ENCODE measurements around the gene FAM210A.

FAM210A gene

DNA sequence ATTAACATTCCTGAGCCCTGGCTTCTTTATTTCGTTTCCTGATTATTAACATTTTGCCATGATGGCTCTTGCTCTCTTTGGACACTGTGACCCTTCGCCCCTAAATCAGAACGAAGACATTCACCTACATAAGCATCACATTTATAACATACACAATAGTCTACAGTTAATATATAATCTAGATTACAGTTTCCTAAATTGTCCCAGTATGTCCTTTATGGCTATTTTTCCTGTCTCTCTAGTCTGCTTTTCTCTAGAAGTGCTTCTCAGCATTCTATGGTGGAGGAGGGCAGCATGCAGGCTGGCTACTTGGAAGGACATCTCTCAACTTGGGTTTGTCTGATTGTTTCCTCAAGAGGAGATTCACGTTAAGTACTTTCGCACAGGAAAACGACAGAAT is 49.9 kb downstream of the FAM210A start:
- Histone ChIP-seq H3K9me3 (replicated peaks; ENCODE audit: insufficient read depth, low read length) (no peaks in the 10 kb centered on the region), H3K4me2 (ENCODE audit: low read depth, low read length) (no peak overlapping the region), H3K9ac (ENCODE audit: low read length) (no peak overlapping the region), H3K9me2 (replicated peaks; ENCODE audit: insufficient read depth, low read length) (no peaks in the 10 kb centered on the region), H3K4me3 (ENCODE audit: low read length) (no peak overlapping the region), H3F3A (ENCODE audit: insufficient read depth, low read length) (no peaks in the 10 kb centered on the region), H3K4me1 (ENCODE audit: low read length) (no peaks in the 10 kb centered on the region), H3K36me3 (replicated peaks; ENCODE audit: insufficient read depth, low read length) (no peaks in the 10 kb centered on the region; the same call in 1 of the 2 replicates), H2AFZ (ENCODE audit: low read length) (no peak overlapping the region), H4K20me1 (ENCODE audit: insufficient read depth, low read length) (peaks cover 5% of the 10 kb centered on the region; the same call in 1 of the 2 replicates), H3K27me3 (replicated peaks; ENCODE audit: insufficient read depth, low read length) (no peaks in the 10 kb centered on the region), H3K27ac (ENCODE audit: low read length) (no peak overlapping the region), H3K79me2 (ENCODE audit: low read length) (peaks cover 31% of the 10 kb centered on the region)
- TF ChIP-seq EZH2phosphoT487 (IDR thresholded peaks at IDR 0.05; ENCODE audit: low read length) (no peak), EZH2 (optimal IDR thresholded peaks at IDR 0.05; ENCODE audit: low read depth, low read length) (no peak)
- TF ChIP-seq, protein P1, sequence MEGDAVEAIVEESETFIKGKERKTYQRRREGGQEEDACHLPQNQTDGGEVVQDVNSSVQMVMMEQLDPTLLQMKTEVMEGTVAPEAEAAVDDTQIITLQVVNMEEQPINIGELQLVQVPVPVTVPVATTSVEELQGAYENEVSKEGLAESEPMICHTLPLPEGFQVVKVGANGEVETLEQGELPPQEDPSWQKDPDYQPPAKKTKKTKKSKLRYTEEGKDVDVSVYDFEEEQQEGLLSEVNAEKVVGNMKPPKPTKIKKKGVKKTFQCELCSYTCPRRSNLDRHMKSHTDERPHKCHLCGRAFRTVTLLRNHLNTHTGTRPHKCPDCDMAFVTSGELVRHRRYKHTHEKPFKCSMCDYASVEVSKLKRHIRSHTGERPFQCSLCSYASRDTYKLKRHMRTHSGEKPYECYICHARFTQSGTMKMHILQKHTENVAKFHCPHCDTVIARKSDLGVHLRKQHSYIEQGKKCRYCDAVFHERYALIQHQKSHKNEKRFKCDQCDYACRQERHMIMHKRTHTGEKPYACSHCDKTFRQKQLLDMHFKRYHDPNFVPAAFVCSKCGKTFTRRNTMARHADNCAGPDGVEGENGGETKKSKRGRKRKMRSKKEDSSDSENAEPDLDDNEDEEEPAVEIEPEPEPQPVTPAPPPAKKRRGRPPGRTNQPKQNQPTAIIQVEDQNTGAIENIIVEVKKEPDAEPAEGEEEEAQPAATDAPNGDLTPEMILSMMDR (IDR thresholded peaks at IDR 0.05; ENCODE audit: low read length) = no peak
- no peak for DNase-seq

DNA sequence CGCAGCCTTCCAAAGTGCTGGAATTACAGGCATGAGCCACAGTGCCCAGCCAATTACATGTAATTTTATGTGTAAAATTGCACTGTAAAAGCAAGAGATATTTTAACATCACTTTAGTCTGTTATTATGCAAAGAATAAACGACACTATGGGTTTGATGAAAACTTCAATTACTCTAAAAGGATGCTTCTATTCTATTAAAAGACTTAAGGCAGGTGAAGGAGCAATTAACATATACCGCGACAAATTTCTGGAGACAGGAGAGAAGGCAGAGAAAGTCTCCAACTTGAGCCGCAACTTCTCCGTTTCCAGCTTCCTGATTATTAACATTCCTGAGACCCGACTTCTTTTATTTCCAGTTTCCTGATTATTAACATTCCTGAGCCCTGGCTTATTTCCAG is 53.7 kb downstream of the FAM210A start:
- DNase-seq = peak; percentile 21
- Histone ChIP-seq H3K9ac (ENCODE audit: low read length) (no peak overlapping the region), H3K9me2 (replicated peaks; ENCODE audit: insufficient read depth, low read length) (no peaks in the 10 kb centered on the region)

DNA sequence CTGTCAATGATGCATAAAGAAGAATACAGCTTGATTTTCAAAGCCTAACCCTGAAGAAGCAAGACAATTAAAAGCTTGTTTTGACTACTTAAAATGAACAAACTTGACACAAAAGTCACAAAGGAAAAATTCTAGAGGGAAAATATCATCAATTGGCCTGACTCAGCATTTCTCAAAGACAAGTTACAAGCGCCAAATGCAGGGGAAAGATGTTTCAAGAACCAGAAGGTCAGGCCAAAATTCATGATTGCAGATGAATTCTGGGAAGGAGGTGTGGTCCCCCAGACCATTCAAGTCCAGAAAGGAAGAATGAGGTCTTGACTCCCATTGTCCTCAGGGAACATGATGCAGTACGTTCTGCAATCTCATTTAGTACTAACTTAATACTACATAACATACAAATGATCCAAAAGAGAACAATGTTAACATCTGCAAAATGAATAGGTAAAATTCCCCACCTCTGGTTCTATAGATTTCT is 64.5 kb downstream of the FAM210A start:
- no peaks in the 10 kb centered on the region for H3K4me1 ChIP-seq (ENCODE audit: low read length)
- no peaks in the 10 kb centered on the region for H3K9me2 ChIP-seq (replicated peaks; ENCODE audit: insufficient read depth, low read length)
- H3K27ac ChIP-seq (ENCODE audit: low read length) = no peak overlapping the region
- TF ChIP-seq, protein P1 (IDR thresholded peaks at IDR 0.05; ENCODE audit: low read length) = no peak
- TF ChIP-seq EZH2 (optimal IDR thresholded peaks at IDR 0.05; ENCODE audit: low read depth, low read length) (no peak), EZH2phosphoT487 (IDR thresholded peaks at IDR 0.05; ENCODE audit: low read length) (no peak)
- no peaks in the 10 kb centered on the region for H4K20me1 ChIP-seq (ENCODE audit: insufficient read depth, low read length)
- H2AFZ ChIP-seq (ENCODE audit: low read length) = no peak overlapping the region
- no peak overlapping the region for H3K4me3 ChIP-seq (ENCODE audit: low read length)
- no peaks in the 10 kb centered on the region for H3K9me3 ChIP-seq (replicated peaks; ENCODE audit: insufficient read depth, low read length)
- H3K36me3 ChIP-seq (replicated peaks; ENCODE audit: insufficient read depth, low read length) = peaks cover 5% of the 10 kb centered on the region; the same call in 1 of the 2 replicates
- H3K9ac ChIP-seq (ENCODE audit: low read length) = no peak overlapping the region
- no peaks in the 10 kb centered on the region for H3F3A ChIP-seq (ENCODE audit: insufficient read depth, low read length)
- DNase-seq = no peak
- no peaks in the 10 kb centered on the region for H3K27me3 ChIP-seq (replicated peaks; ENCODE audit: insufficient read depth, low read length)
- H3K4me2 ChIP-seq (ENCODE audit: low read depth, low read length) = no peak overlapping the region
- H3K79me2 ChIP-seq (ENCODE audit: low read length) = no peaks in the 10 kb centered on the region

More for the DNA sequence above, 53.7 kb downstream of the FAM210A start:
- Histone ChIP-seq H3K79me2 (ENCODE audit: low read length) (peaks cover 6% of the 10 kb centered on the region; the same call in 1 of the 2 replicates), H4K20me1 (ENCODE audit: insufficient read depth, low read length) (no peaks in the 10 kb centered on the region), H3K27me3 (replicated peaks; ENCODE audit: insufficient read depth, low read length) (no peaks in the 10 kb centered on the region), H3K36me3 (replicated peaks; ENCODE audit: insufficient read depth, low read length) (no peaks in the 10 kb centered on the region), H2AFZ (ENCODE audit: low read length) (no peak overlapping the region), H3F3A (ENCODE audit: insufficient read depth, low read length) (no peaks in the 10 kb centered on the region), H3K4me1 (ENCODE audit: low read length) (no peaks in the 10 kb centered on the region), H3K9me3 (replicated peaks; ENCODE audit: insufficient read depth, low read length) (no peaks in the 10 kb centered on the region), H3K27ac (ENCODE audit: low read length) (no peak overlapping the region), H3K4me3 (ENCODE audit: low read length) (no peak overlapping the region), H3K4me2 (ENCODE audit: low read depth, low read length) (no peak overlapping the region)
- TF ChIP-seq EZH2 (optimal IDR thresholded peaks at IDR 0.05; ENCODE audit: low read depth, low read length) = no peak
- TF ChIP-seq EZH2phosphoT487 (IDR thresholded peaks at IDR 0.05; ENCODE audit: low read length) = no peak
- TF ChIP-seq, protein P1 (IDR thresholded peaks at IDR 0.05; ENCODE audit: low read length) = no peak
